AG04450 (cell line): ENCODE measurements around the gene PKD1L1. TPM values are rescaled to one million over a fixed set of nuclear protein-coding genes. Genes with fewer than 3 reads are reported as not detected.

ENCODE experiments used
- CTCF ChIA-PET: fragments of 300-600, 350-600 bp; formaldehyde crosslinking; extraction: SDS; loops from one replicate; lab custom pipeline; 2022; ENCODE audit warnings: antibody characterized with exemption, inconsistent platforms; lab: Charles Lee
- POLR2A ChIA-PET: fragments of 350-600 bp; formaldehyde crosslinking; extraction: SDS; loops from one replicate; lab custom pipeline; 2021; ENCODE audit warnings: antibody characterized with exemption, inconsistent platforms; lab: Yijun Ruan, JAX
- DNase-seq: peaks from one replicate; pipeline ENCODE4 v3.0.0-alpha.2; 2011; ENCODE audit warnings: low read depth, low spot score
- H3K27ac ChIP-seq: one replicate; pipeline ENCODE4 v1.5.1; 2012; ENCODE audit warnings: low read depth, low read length, control low read depth
- H3K27me3 ChIP-seq: one replicate; pipeline ENCODE4 v1.6.0; 2012; ENCODE audit warnings: low read length; ENCODE audit not compliant: control insufficient read depth, insufficient read depth
- H3K4me3 ChIP-seq: 2 replicates; pipeline ENCODE4 v1.5.1; 2011; ENCODE audit warnings: mild to moderate bottlenecking, low read depth, low read length, control low read depth
- H3K9me3 ChIP-seq: 2 replicates; pipeline ENCODE4 v1.5.1; 2012; ENCODE audit warnings: low read length; ENCODE audit not compliant: control insufficient read depth, insufficient read depth
- CTCF ChIP-seq: IDR thresholded peaks from 2 replicates; pipeline ENCODE4 v1.5.1; 2011; ENCODE audit warnings: low read depth, low read length, control low read depth, inconsistent platforms
- polyA plus RNA-seq: library from polyadenylated mRNA; depleted of rRNA; stranded (reverse); fragments of >200 nt; gene quantifications from 2 replicates; pipeline ENCODE4 v1.2.3, GENCODE V29; 2011

PKD1L1 gene
- polyA plus RNA-seq, 1 experiment: 0.01 TPM

GRCh38 chr7:47817917-47818316, 130.3 kb downstream of the PKD1L1 start:
- POLR2A ChIA-PET: no interaction called here
- CTCF ChIA-PET: interaction anchor here (1.2 to 3.4 kb wide), 6 partner anchors 9 to 551 kb away, joined by 3 to 32 read pairs (median 4); no protein-coding TSS in a partner anchor

GRCh38 chr7:47816647-47817046, 131.6 kb downstream of the PKD1L1 start:
- no peak overlapping the region for H3K27ac ChIP-seq
- POLR2A ChIA-PET: no interaction called here
- no peak for DNase-seq

More at GRCh38 chr7:47817917-47818316, 130.3 kb downstream of the PKD1L1 start:
- H3K27me3 ChIP-seq: no peaks in the 10 kb centered on the region
- no peak overlapping the region for H3K27ac ChIP-seq
- H3K4me3 ChIP-seq: no peak overlapping the region
- no peak for DNase-seq
- no peaks in the 10 kb centered on the region for H3K9me3 ChIP-seq
- no peak for TF ChIP-seq CTCF

GRCh38 chr7:47815867-47816266, 132.4 kb downstream of the PKD1L1 start:
- POLR2A ChIA-PET: no interaction called here
- H3K27ac ChIP-seq: no peak overlapping the region
- CTCF ChIA-PET: no interaction called here
- no peak for TF ChIP-seq CTCF
- H3K27me3 ChIP-seq: no peaks in the 10 kb centered on the region
- no peaks in the 10 kb centered on the region for H3K9me3 ChIP-seq
- no peak overlapping the region for H3K4me3 ChIP-seq
- DNase-seq: no peak

More at GRCh38 chr7:47816647-47817046, 131.6 kb downstream of the PKD1L1 start:
- H3K4me3 ChIP-seq: no peak overlapping the region
- H3K9me3 ChIP-seq: no peaks in the 10 kb centered on the region
- H3K27me3 ChIP-seq: no peaks in the 10 kb centered on the region
- CTCF ChIA-PET: no interaction called here
- no peak for TF ChIP-seq CTCF

GRCh38 chr7:47814905-47815613, 133.2 kb downstream of the PKD1L1 start:
- Histone ChIP-seq H3K27me3 (no peaks in the 10 kb centered on the region), H3K9me3 (no peaks in the 10 kb centered on the region), H3K4me3 (no peak overlapping the region), H3K27ac (no peak overlapping the region)
- POLR2A ChIA-PET: interaction anchor here (1.7 kb wide), 1 partner anchor 332 kb away, joined by 4 read pairs; no protein-coding TSS in a partner anchor
- CTCF ChIA-PET: interaction anchor here (0.9 kb wide), 1 partner anchor 549 kb away, joined by 4 read pairs; no protein-coding TSS in a partner anchor
- DNase-seq: no peak
- TF ChIP-seq CTCF: no peak

GRCh38 chr7:47813620-47814260, 134.5 kb downstream of the PKD1L1 start:
- no peak for DNase-seq
- H3K27me3 ChIP-seq: no peaks in the 10 kb centered on the region
- TF ChIP-seq CTCF: no peak
- H3K27ac ChIP-seq: no peak overlapping the region
- ChIA-PET POLR2A (interaction anchor here (1.7 kb wide), 1 partner anchor 331 kb away, joined by 4 read pairs; no protein-coding TSS in a partner anchor), CTCF (no interaction called here)
- H3K9me3 ChIP-seq: no peaks in the 10 kb centered on the region
- no peak overlapping the region for H3K4me3 ChIP-seq
